Head of caudate nucleus (tissue), 42 donors: Measurements from ENCODE around the gene FKBP4.
A peak's percentile ranks its signal among the peaks of the same experiment; 100 is the strongest.

Experiments used
- DNase-seq, 42 donors: peaks; one replicate each; pipeline versions ENCODE4 v3.0.0 to v3.0.0-alpha.2; 2020 to 2021; ENCODE audit warnings: mixed read lengths in 7 of 42
- intact Hi-C: fragments of 100-400 bp; cut with DNase I; formaldehyde crosslinking; loops from one replicate; pipeline ENCODE4 v1.15.0; 2022

FKBP4 gene

GRCh38 chr12:2775431-2775830 is 19.3 kb upstream of the FKBP4 start:
- DNase-seq = no peak
- intact Hi-C loops = no loop called here

GRCh38 chr12:2776129-2776806 is 18.5 kb upstream of the FKBP4 start:
- intact Hi-C loops = no loop called here
- no peak for DNase-seq

- intact Hi-C loops = no loop called here
- no peak for DNase-seq
Observed at GRCh38 chr12:2779281-2779680, 15.5 kb upstream of the FKBP4 start.

- peak; percentile 55 to 91 (median 77) for DNase-seq
- intact Hi-C loops = no loop called here
Observed at GRCh38 chr12:2783936-2784600, 10.7 kb upstream of the FKBP4 start.

- intact Hi-C loops = no loop called here
- DNase-seq = no peak
Observed at GRCh38 chr12:2785017-2785416, 9.8 kb upstream of the FKBP4 start.

GRCh38 chr12:2791089-2791488 is 3.7 kb upstream of the FKBP4 start:
- intact Hi-C loops = loop anchor here (10.0 kb wide), 1 partner anchor 84 kb away; the partner anchor contains the start of genes FOXM1 and RHNO1
- no peak for DNase-seq

DNA sequence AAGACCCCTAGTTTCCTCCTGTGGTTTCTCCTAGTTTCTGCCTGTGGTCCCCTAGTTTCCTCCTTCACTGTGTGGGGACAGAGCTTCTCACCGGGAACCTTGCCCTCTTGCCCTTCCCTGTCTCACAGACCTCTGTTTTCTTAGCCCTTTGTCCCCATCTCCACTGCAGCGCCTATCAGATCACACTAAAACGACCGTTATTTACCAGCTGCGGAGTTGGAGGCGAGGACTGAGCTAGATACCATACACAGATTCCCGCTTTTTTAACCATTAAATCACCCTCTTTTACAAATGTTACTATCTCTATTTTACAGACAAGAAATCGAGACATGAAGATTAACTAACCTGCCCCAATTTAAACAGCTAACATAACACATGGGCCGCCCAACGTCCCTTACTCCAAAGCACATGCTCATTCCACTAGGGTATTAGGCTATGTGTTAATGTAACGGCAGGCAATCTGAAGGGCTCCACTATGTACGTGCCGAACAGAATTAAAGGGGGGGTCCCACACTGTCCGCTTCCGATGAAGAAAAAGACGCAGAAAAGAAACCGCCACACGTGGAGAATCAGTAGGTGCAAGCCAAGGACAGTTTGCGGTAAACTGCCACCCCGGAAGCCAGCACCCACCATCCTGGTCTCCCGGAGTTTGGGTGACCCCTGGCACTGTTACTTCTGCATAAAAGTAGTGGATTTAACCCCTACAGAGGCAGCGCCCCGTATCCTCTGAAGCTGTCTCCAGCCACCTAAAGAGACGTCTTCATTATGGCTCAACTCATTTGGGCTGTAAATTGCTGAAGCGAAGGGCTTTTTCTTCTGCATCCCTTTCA is 1.9 kb upstream of the FKBP4 start:
- intact Hi-C loops = loop anchor here (10.0 kb wide), 1 partner anchor 82 kb away; the partner anchor contains the start of genes FOXM1 and RHNO1
- no peak for DNase-seq

- no peak for DNase-seq
- intact Hi-C loops = loop anchor here (10.0 kb wide), 1 partner anchor 81 kb away; the partner anchor contains the start of genes FOXM1 and RHNO1
Observed at GRCh38 chr12:2793561-2793960, 1.2 kb upstream of the FKBP4 start.

- intact Hi-C loops = loop anchor here (2.0 to 10.0 kb wide), 2 partner anchors 19 to 81 kb away; partner anchors contain the start of genes FOXM1, ITFG2 and RHNO1
Observed at GRCh38 chr12:2794191-2794735, 507 bp upstream of the FKBP4 start.

DNA sequence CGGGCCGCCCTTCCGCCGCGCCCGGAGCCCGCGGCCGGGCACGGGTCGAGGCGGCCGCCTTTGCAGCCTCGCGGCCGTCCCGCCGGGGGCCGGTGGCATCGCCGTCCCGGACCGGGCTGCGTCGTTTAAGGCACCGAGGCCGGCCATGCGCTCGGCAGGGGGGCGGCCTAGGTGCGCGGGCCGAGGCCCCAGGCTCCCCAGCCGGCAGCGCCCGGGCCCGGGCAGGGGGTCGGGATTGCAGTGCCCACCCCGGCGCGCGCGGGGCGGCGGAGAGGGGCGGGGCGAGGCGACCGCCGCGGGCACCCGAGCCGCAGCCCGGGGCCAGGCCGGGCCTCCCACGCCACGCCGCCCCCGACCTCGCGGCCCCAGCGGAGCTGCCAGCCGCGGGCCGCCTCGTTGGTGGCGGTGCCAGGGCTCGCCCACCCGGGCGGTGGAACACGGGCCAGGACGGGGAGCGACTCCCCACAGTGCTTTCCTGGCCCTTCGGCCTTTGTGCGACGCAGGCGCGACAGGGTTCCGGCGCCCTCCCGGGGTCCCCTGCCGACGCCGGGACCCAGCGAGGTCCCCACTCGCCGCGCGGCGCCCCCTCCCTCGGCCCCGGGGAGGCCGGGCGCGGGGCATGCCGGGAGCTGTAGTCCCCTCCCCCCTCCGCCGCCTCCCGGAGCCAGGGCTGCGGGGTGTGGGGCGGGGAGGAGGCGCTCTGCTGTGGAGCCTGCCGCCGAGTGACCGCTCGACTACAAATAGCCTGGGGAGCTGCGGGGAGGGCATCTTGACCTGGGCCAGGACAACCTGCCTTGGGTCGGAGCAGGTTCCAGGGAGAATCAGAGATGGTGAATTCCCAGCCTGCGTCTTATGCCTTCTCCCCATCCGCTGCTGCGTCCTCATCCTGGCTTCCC is 769 bp downstream of the FKBP4 start:
- DNase-seq = peak; percentile 48 to 95 (median 89)
- intact Hi-C loops = loop anchor here (2.0 to 10.0 kb wide), 2 partner anchors 17 to 79 kb away; partner anchors contain the start of genes FOXM1, ITFG2 and RHNO1

More at GRCh38 chr12:2794191-2794735, 507 bp upstream of the FKBP4 start:
- DNase-seq = peak in 17 of 42 donors; percentile 15 to 92 (median 38)

GRCh38 chr12:2796187-2796666 is 1.5 kb downstream of the FKBP4 start:
- intact Hi-C loops = loop anchor here (10.0 kb wide), 1 partner anchor 79 kb away; the partner anchor contains the start of genes FOXM1 and RHNO1
- DNase-seq = peak in 4 of 42 donors; percentile 5 to 39 (median 22)

GRCh38 chr12:2797721-2798418 is 3.1 kb downstream of the FKBP4 start:
- intact Hi-C loops = loop anchor here (10.0 kb wide), 1 partner anchor 77 kb away; the partner anchor contains the start of genes FOXM1 and RHNO1
- no peak for DNase-seq

GRCh38 chr12:2800046-2800570 is 5.3 kb downstream of the FKBP4 start:
- intact Hi-C loops = no loop called here
- DNase-seq = no peak

- intact Hi-C loops = no loop called here
- DNase-seq = peak in 1 of 42 donors; percentile 52
Observed at GRCh38 chr12:2801044-2801783, 6.4 kb downstream of the FKBP4 start.

- intact Hi-C loops = no loop called here
- no peak for DNase-seq
Observed at GRCh38 chr12:2803635-2804392, 9.0 kb downstream of the FKBP4 start.
